Activated CD8-positive, alpha-beta T cell treated with anti-CD3 and anti-CD28 coated beads, Interleukin-2, amount 10 ng/mL, durations not matched to agents 7 days and 5 days (primary cell): ENCODE results near the gene PMS1. TPM values are rescaled to one million over a fixed set of nuclear protein-coding genes. Genes with fewer than 3 reads are reported as not detected.
"Not testable (repeated sequence)": the region's sequence is repeated elsewhere in the genome, so short reads cannot be mapped to it uniquely, and the experiment has no call there.

Source experiments
- ATAC-seq: fragments of 150-1000 bp; cut with Tn5 transposase; one replicate; pipeline ENCODE4 v1.10.0; 2021; ENCODE audit warnings: moderate library complexity
- CTCF ChIA-PET: fragments of 350-600 bp; sonication (Branson Sonifier 250); formaldehyde crosslinking; loops from one replicate; lab custom pipeline; 2021; ENCODE audit warnings: antibody characterized with exemption; lab: Charles Lee
- POLR2A ChIA-PET: fragments of 350-600 bp; sonication (Branson Sonifier 250); formaldehyde crosslinking; loops from one replicate; lab custom pipeline; 2021; ENCODE audit warnings: antibody characterized with exemption; lab: Charles Lee
- DNase-seq: peaks from one replicate; pipeline ENCODE4 v3.0.0-alpha.2; 2020
- H3K27ac Mint-ChIP-seq: one replicate; pipeline ENCODE4 v1.8.0; 2021; ENCODE audit warnings: mild to moderate bottlenecking, mixed read lengths
- H3K27me3 Mint-ChIP-seq: one replicate; pipeline ENCODE4 v1.8.0; 2021; ENCODE audit warnings: low read depth, mixed read lengths
- H3K36me3 Mint-ChIP-seq: one replicate; pipeline ENCODE4 v1.8.0; 2021; ENCODE audit warnings: low read depth, mixed read lengths
- H3K4me1 Mint-ChIP-seq: one replicate; pipeline ENCODE4 v1.8.0; 2021; ENCODE audit warnings: low read depth, mixed read lengths
- H3K4me3 Mint-ChIP-seq: one replicate; pipeline ENCODE4 v1.8.0; 2021; ENCODE audit warnings: mild to moderate bottlenecking, mixed read lengths
- H3K9me3 Mint-ChIP-seq: one replicate; pipeline ENCODE4 v1.8.0; 2022; ENCODE audit warnings: mixed read lengths; ENCODE audit not compliant: insufficient read depth
- total RNA-seq, 2 experiments: library from RNA; stranded (reverse); gene quantifications; one replicate each; pipeline ENCODE4 v1.2.3, GENCODE V29; 2021

PMS1 gene
- total RNA-seq, 2 experiments from 2014 or later, result 33.7 to 41.7 TPM

GRCh38 chr2:189870381-189871085 lies 86.3 kb downstream of the PMS1 start:
- ChIA-PET POLR2A (no interaction called here), CTCF (no interaction called here)
- Mint-ChIP-seq H3K27me3 (no peaks in the 10 kb centered on the region), H3K9me3 (peaks cover 5% of the 10 kb centered on the region), H3K36me3 (peaks cover 41% of the 10 kb centered on the region), H3K27ac (no peak overlapping the region), H3K4me3 (no peak overlapping the region), H3K4me1 (peaks cover 15% of the 10 kb centered on the region)
- DNase-seq (no peak), ATAC-seq (no peak)

DNA sequence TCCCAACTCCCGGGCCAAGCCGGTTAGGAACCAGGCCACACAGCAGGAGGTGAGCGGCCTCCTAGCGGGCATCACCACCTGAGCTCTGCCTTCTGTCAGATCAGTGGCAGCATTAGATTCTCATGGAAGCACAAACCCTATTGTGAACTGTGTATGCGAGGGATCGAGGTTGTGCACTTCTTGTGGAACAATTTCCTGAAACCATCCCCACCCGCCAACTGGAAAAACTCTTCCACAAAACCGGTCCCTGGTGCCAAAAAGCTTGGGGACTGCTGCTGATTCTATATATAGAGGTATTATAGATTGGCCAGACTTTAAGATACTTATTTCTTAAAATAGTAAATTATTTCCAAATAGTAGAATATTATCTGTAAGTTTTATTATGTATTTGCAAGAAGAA lies 89.4 kb downstream of the PMS1 start:
- no peak for DNase-seq
- Mint-ChIP-seq H3K4me3 (no peak overlapping the region), H3K27me3 (no peaks in the 10 kb centered on the region), H3K36me3 (peaks cover 57% of the 10 kb centered on the region), H3K4me1 (peaks cover 15% of the 10 kb centered on the region), H3K9me3 (peaks cover 5% of the 10 kb centered on the region), H3K27ac (no peak overlapping the region)
- ChIA-PET POLR2A (no interaction called here), CTCF (no interaction called here)
- no peak for ATAC-seq

DNA sequence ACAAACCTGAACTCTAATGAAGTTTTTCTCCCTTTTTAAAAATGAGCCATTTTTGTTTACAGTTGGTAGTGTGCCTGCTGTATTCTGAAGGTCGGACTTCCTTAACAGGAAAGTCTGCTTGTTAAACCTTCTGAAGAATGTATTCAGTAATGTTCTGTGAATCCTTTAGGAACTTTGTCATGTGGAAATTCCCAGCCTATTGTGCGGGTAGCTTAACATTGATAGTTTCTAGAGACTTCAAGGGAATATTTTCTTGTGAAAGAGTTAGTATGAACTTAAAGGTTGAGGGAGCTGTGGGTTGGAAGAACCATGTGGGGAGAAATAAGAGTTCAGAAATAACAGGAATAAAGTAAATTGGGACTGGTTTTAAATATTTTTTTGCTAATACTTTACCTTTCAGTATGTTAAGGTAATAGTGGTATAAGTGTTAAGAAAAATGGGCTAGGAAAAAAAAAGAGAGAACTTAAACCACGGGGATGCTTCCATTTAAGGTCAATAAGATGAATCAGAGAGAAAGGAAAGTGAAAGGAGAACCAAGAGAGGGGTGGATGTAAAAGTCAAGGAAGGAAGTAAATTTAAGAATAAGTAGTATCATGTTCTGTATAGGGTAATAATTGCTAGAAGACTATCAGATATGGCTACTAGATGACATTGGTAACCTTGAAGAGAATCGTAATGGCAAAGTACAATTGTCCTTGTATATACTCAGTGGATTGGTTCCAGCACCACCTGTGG lies 90.5 kb downstream of the PMS1 start:
- CTCF ChIA-PET, result no interaction called here
- H3K36me3 Mint-ChIP-seq, result peaks cover 59% of the 10 kb centered on the region

GRCh38 chr2:189876271-189876670 lies 92.0 kb downstream of the PMS1 start:
- H3K27ac Mint-ChIP-seq, result no peak overlapping the region
- H3K27me3 Mint-ChIP-seq, result no peaks in the 10 kb centered on the region
- H3K4me3 Mint-ChIP-seq, result no peak overlapping the region
- H3K4me1 Mint-ChIP-seq, result peaks cover 15% of the 10 kb centered on the region
- POLR2A ChIA-PET, result interaction anchor here (0.6 kb wide), 1 partner anchor 114 kb away, joined by 3 read pairs; the partner anchor contains the start of gene OSGEPL1
- H3K9me3 Mint-ChIP-seq, result peaks cover 5% of the 10 kb centered on the region
- peaks cover 54% of the 10 kb centered on the region for H3K36me3 Mint-ChIP-seq
- DNase-seq, result no peak
- CTCF ChIA-PET, result interaction anchor here (0.8 kb wide), 1 partner anchor 9 kb away, joined by 3 read pairs; no protein-coding TSS in a partner anchor
- ATAC-seq, result no peak

More for the DNA sequence above, 90.5 kb downstream of the PMS1 start:
- H3K4me1 Mint-ChIP-seq, result peaks cover 15% of the 10 kb centered on the region
- H3K27me3 Mint-ChIP-seq, result no peaks in the 10 kb centered on the region
- ATAC-seq (peak; percentile 78), DNase-seq (no peak)
- POLR2A ChIA-PET, result no interaction called here
- no peak overlapping the region for H3K4me3 Mint-ChIP-seq
- H3K9me3 Mint-ChIP-seq, result peaks cover 5% of the 10 kb centered on the region
- H3K27ac Mint-ChIP-seq, result peak overlapping the region; percentile 70

DNA sequence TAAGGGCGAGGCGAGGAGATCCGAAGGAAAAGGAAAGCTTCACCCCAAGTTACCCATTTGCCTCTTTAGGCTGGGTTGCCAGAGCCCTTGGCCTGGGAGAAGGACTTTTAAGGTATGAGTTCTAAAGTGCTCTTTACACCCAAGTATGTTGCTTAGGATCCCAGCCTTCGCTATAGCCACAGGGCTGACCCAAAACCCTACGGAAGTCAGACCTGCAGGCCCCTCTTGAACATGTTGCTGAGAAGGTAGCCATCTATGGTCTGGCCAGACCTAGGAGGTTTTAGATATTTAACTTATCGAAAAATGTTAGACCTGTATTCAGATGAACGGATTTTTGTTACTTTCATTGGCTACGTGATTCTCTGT lies 95.4 kb downstream of the PMS1 start:
- POLR2A ChIA-PET, result no interaction called here
- CTCF ChIA-PET, result no interaction called here
- H3K36me3 Mint-ChIP-seq, result peaks cover 34% of the 10 kb centered on the region

DNA sequence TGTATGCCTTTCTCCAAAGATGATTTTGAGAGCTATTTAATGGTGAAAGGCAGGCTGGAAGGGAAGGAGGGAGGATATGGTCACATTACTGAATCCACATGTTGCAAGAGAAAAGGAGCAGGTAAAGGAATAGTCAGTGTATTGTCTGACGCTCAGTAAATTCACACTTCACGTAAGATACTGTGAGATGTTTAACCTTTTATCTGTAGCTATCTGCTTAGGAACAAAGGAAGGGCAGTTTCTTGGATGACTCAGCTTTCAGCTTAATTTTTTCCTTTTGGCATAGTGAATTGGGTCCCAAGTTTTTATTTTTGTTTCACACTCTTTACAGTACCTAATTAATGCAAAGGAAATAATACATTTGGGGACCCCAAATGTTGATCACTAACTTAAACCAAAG lies 96.2 kb downstream of the PMS1 start:
- ChIA-PET CTCF (no interaction called here), POLR2A (no interaction called here)
- no peak for ATAC-seq
- Mint-ChIP-seq H3K27me3 (peaks cover 5% of the 10 kb centered on the region), H3K27ac (no peak overlapping the region), H3K36me3 (peaks cover 26% of the 10 kb centered on the region), H3K9me3 (no peaks in the 10 kb centered on the region), H3K4me3 (no peak overlapping the region), H3K4me1 (peaks cover under 1% of the 10 kb centered on the region)
- no peak for DNase-seq

More for the DNA sequence above, 95.4 kb downstream of the PMS1 start:
- ATAC-seq (no peak), DNase-seq (no peak)
- Mint-ChIP-seq H3K9me3 (peaks cover 3% of the 10 kb centered on the region), H3K27me3 (peaks cover 2% of the 10 kb centered on the region), H3K4me1 (peaks cover 7% of the 10 kb centered on the region), H3K27ac (no peak overlapping the region), H3K4me3 (no peak overlapping the region)

DNA sequence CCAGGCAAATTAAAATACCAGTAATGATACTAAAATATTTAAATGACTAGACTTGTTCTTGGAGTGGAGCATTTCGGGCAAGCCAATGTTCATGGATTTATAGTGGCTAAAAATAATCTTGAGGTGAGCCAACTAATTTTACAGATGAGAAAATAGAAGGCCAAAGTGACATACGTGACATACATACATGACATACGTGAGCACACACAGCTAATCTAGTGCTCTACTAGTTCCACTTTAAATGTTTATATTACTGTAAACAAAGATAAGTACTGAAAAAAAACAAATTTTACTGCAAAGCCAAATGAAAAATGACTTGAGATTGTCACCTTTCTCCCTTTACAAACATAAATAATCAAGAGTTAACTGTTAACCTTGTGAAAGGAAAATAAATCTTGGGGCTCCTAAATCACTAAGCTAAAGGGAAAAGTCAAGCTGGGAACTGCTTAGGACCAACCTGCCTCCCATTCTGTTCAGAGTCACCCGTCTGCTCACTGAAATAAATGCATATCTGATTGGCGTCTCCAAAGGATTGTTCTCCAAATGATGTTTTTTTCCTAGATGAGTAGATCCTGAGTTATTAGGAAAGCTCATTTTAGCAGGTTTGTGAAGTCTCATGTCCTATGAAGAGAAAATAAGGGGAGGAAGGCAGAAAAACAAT lies 96.7 kb downstream of the PMS1 start:
- CTCF ChIA-PET, result no interaction called here

GRCh38 chr2:189885368-189885767 lies 101.1 kb downstream of the PMS1 start:
- no peak overlapping the region for H3K27ac Mint-ChIP-seq
- no peaks in the 10 kb centered on the region for H3K36me3 Mint-ChIP-seq
- DNase-seq (no peak), ATAC-seq (no peak)
- no peaks in the 10 kb centered on the region for H3K9me3 Mint-ChIP-seq
- H3K4me1 Mint-ChIP-seq, result no peaks in the 10 kb centered on the region
- no peak overlapping the region for H3K4me3 Mint-ChIP-seq
- POLR2A ChIA-PET, result no interaction called here
- H3K27me3 Mint-ChIP-seq, result peaks cover 16% of the 10 kb centered on the region
- CTCF ChIA-PET, result no interaction called here

More for the DNA sequence above, 96.7 kb downstream of the PMS1 start:
- Mint-ChIP-seq H3K36me3 (peaks cover 23% of the 10 kb centered on the region), H3K4me1 (no peaks in the 10 kb centered on the region), H3K9me3 (no peaks in the 10 kb centered on the region), H3K27me3 (peaks cover 5% of the 10 kb centered on the region), H3K27ac (no peak overlapping the region), H3K4me3 (no peak overlapping the region)
- ATAC-seq (no peak), DNase-seq (no peak)
- POLR2A ChIA-PET, result no interaction called here

DNA sequence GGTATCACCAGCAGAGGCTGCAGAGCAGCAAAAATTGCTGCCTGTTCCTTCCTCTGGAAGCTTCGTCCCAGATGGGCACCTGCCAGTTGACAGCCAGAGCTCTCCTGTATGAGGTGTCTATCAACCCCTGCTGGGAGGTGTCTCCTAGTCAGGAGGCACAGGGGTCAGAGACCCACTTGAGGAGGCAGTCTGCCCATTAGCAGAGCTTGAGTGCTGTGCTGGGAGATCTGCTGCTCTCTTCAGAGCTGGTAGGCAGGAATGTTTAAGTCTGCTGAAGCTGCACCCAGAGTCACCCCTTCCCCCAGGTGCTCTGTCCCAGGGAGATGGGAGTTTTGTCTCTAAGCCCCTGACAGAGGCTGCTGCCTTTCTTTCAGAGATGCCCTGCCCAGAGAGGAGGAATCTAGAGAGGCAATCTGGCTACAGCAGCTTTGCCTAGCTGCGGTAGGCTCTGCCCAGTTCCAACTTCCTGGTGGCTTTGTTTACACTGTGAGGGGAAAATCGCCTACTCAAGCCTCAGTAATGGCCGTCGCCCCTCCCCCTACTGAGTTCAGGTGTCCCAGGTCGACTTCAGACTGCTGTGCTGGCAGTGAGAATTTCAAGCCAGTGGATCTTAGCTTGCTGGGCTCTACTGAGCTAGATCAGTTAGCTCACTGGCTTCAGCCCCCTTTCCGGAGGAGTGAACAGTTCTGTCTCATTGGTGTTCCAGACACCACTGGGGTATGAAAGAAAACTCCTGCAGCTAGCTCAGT lies 108.5 kb downstream of the PMS1 start:
- ATAC-seq, DNase-seq, H3K9me3 Mint-ChIP-seq, CTCF ChIA-PET, POLR2A ChIA-PET, H3K4me3 Mint-ChIP-seq, H3K27ac Mint-ChIP-seq, H3K4me1 Mint-ChIP-seq, H3K36me3 Mint-ChIP-seq: not testable (repeated sequence)
- H3K27me3 Mint-ChIP-seq, result peaks cover 17% of the 10 kb centered on the region

GRCh38 chr2:189896809-189897208 lies 112.6 kb downstream of the PMS1 start:
- Mint-ChIP-seq H3K4me1 (no peaks in the 10 kb centered on the region), H3K9me3 (no peaks in the 10 kb centered on the region), H3K4me3 (no peak overlapping the region), H3K27ac (no peak overlapping the region), H3K36me3 (no peaks in the 10 kb centered on the region), H3K27me3 (peaks cover 19% of the 10 kb centered on the region)
- ATAC-seq (no peak), DNase-seq (no peak)
- ChIA-PET CTCF (no interaction called here), POLR2A (no interaction called here)

DNA sequence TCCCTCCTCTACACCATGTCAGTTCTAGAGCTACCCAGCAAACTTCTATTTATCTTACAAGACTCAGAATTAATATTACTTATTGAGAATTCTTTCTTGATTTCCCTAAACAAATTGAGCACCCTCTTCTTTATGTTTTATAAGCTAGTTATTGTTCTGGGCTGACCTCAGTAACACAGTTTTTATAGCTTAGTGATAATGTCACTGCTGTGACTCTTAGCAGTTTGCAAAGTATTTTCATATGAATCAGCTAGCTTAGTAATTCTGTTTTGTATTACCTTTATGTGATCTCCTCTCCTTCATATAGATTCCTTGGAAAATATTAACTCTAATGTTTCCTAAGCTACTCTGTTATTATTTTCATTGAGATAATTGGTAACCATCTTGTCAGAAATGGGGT lies 114.9 kb downstream of the PMS1 start:
- no peak for DNase-seq
- Mint-ChIP-seq H3K27me3 (peaks cover 18% of the 10 kb centered on the region), H3K27ac (no peak overlapping the region), H3K36me3 (no peaks in the 10 kb centered on the region), H3K4me3 (no peak overlapping the region), H3K4me1 (no peaks in the 10 kb centered on the region), H3K9me3 (no peaks in the 10 kb centered on the region)
- no peak for ATAC-seq
- POLR2A ChIA-PET, result no interaction called here
- CTCF ChIA-PET, result no interaction called here
